Upper lobe of left lung (tissue), 4 donors: ENCODE results near the gene PTPN6.

Experiments used
- EP300 ChIP-seq, 4 donors: sonication (generic); formaldehyde crosslinking; IDR thresholded peaks; one replicate each; pipeline ENCODE4 v1.5.1; 2017; ENCODE audit warnings: antibody characterized with exemption in 4 of 4, control low read depth in 2 of 4
- POLR2A ChIP-seq, 4 donors: fragments of 450-650 bp; IDR thresholded peaks; one replicate each; pipeline ENCODE4 v1.5.1; 2016 to 2017; ENCODE audit warnings: antibody characterized with exemption in 4 of 4, mild to moderate bottlenecking in 2 of 4
- POLR2AphosphoS5 ChIP-seq, 2 donors: sonication (generic); formaldehyde crosslinking; IDR thresholded peaks; one replicate each; pipeline ENCODE4 v1.5.1; 2017; ENCODE audit warnings: antibody characterized with exemption in 2 of 2
- TF ChIP-seq, protein P1 (sequence below), 6 experiments: fragments of 450-650 bp in 4 of 6; fragments of 200-600 bp in 2 of 6; sonication (generic) in 2 of 6; IDR thresholded peaks; one replicate each; pipeline ENCODE4 v1.5.1; 2016 to 2019; ENCODE audit warnings: antibody characterized with exemption in 6 of 6

DNA sequence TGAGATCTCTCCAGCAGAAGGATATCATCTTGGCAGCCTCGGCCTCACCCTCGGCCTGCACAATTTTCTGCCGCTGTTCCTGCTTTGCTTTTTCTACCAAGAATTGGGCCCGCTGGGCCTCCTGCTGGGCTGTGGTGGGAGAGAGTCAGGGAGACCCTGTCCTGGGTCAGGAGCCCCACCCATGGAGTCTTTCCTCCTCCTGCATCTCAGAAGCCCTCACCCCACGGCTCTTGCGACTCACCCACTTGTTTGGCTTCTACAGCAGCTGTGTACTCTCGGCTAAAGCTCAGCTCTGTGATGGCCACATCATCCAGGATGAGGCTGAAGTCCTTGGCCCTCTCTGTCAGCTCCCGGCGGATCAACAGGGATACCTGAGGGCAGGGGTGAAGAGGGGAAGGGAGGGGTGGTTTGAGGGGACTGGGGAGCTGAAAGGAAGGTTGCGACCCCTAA lies 16.5 kb downstream of the PTPN6 start:
- TF ChIP-seq POLR2A (IDR thresholded peaks at IDR 0.05) (no peak), POLR2AphosphoS5 (IDR thresholded peaks at IDR 0.05) (no peak), EP300 (IDR thresholded peaks at IDR 0.05) (no peak)
- TF ChIP-seq, protein P1, sequence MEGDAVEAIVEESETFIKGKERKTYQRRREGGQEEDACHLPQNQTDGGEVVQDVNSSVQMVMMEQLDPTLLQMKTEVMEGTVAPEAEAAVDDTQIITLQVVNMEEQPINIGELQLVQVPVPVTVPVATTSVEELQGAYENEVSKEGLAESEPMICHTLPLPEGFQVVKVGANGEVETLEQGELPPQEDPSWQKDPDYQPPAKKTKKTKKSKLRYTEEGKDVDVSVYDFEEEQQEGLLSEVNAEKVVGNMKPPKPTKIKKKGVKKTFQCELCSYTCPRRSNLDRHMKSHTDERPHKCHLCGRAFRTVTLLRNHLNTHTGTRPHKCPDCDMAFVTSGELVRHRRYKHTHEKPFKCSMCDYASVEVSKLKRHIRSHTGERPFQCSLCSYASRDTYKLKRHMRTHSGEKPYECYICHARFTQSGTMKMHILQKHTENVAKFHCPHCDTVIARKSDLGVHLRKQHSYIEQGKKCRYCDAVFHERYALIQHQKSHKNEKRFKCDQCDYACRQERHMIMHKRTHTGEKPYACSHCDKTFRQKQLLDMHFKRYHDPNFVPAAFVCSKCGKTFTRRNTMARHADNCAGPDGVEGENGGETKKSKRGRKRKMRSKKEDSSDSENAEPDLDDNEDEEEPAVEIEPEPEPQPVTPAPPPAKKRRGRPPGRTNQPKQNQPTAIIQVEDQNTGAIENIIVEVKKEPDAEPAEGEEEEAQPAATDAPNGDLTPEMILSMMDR (IDR thresholded peaks at IDR 0.05), result no peak
